Left lung (tissue), 10 donors: ENCODE measurements around the gene DCUN1D2. TPM values are rescaled to one million over a fixed set of nuclear protein-coding genes. Genes with fewer than 3 reads are reported as not detected.

Experiments
- ATAC-seq: fragments of 200-7000 bp; cut with Tn5 transposase; one replicate; pipeline ENCODE4 v1.9.1; 2020; ENCODE audit warnings: moderate library complexity
- DNase-seq, 4 donors: peaks; one replicate each; pipeline ENCODE4 v3.0.0-alpha.2; 2013 to 2020
- H3K27ac ChIP-seq, 2 donors: fragments of 200-600 bp; sonication (generic) in 1 of 2; one replicate each; pipeline versions ENCODE4 v1.5.0 to v1.8.0; 2020 to 2021
- H3K27me3 ChIP-seq, 2 donors: fragments of 200-600 bp; sonication (generic) in 1 of 2; one replicate each; pipeline versions ENCODE4 v1.5.0 to v1.8.0; 2020 to 2021
- H3K36me3 ChIP-seq, 2 donors: fragments of 200-600 bp; sonication (generic) in 1 of 2; one replicate each; pipeline versions ENCODE4 v1.5.0 to v1.8.0; 2020 to 2021
- H3K4me1 ChIP-seq, 2 donors: fragments of 200-600 bp; one replicate each; pipeline ENCODE4 v1.8.0; 2021
- H3K4me3 ChIP-seq, 2 donors: fragments of 200-600 bp; sonication (generic) in 1 of 2; one replicate each; pipeline versions ENCODE4 v1.5.0 to v1.8.0; 2020 to 2021; ENCODE audit warnings: mild to moderate bottlenecking in 1 of 2
- H3K9me3 ChIP-seq, 2 donors: fragments of 200-600 bp; sonication (generic) in 1 of 2; one replicate each; pipeline versions ENCODE4 v1.5.0 to v1.8.0; 2020 to 2021
- CTCF ChIP-seq, 2 donors: fragments of 200-600 bp; sonication (generic) in 1 of 2; IDR thresholded peaks; one replicate each; pipeline versions ENCODE4 v1.5.0 to v1.8.0; 2021; ENCODE audit warnings: antibody characterized with exemption in 2 of 2
- intact Hi-C, 2 donors: fragments of 100-400 bp; cut with DNase I; formaldehyde crosslinking; loops; one replicate each; pipeline versions ENCODE4 v1.11.2 to v1.14.2; 2022
- polyA plus RNA-seq, 6 donors: library from polyadenylated mRNA; unstranded; fragments of 120-200 nt; gene quantifications; one replicate each; pipeline ENCODE4 v1.2.1, GENCODE V29; 2013; ENCODE audit not compliant: insufficient read length in 6 of 6
- total RNA-seq, 2 donors: library from RNA; stranded (reverse); fragmentation: NEBNext Ultra II Directional; extraction: Animal tissue kit (Norgen Biotek cat#: 25700); gene quantifications; one replicate each; pipeline ENCODE4 v1.2.1, GENCODE V29; 2021
- donor health status: DM: no; HTN: yes; CAD: no.
- donor health status: DM: no; HTN: no; CAD: no.

DCUN1D2 gene
- total and polyA plus RNA-seq, 8 donors = 10.3 to 26.3 (median 19.2) TPM

GRCh38 chr13:113519556-113519955 is 29.0 kb upstream of the DCUN1D2 start:
- Histone ChIP-seq H3K4me1 (no peaks in the 10 kb centered on the region), H3K9me3 (no peaks in the 10 kb centered on the region), H3K4me3 (no peak overlapping the region), H3K27ac (no peak overlapping the region), H3K27me3 (no peaks in the 10 kb centered on the region), H3K36me3 (peaks cover 0 to 74% of the 10 kb centered on the region in 2 donors)
- TF ChIP-seq CTCF (IDR thresholded peaks at IDR 0.05) = no peak
- ATAC-seq = no peak
- DNase-seq = no peak
- intact Hi-C loops = no loop called here

- H3K27me3 ChIP-seq = no peaks in the 10 kb centered on the region
- DNase-seq (no peak), ATAC-seq (no peak)
- no peak for TF ChIP-seq CTCF (IDR thresholded peaks at IDR 0.05)
- H3K27ac ChIP-seq = no peak overlapping the region
- intact Hi-C loops = no loop called here
- H3K36me3 ChIP-seq = peaks cover 0 to 77% of the 10 kb centered on the region in 2 donors
- no peak overlapping the region for H3K4me3 ChIP-seq
- H3K4me1 ChIP-seq = no peaks in the 10 kb centered on the region
- H3K9me3 ChIP-seq = no peaks in the 10 kb centered on the region
Measured at GRCh38 chr13:113518076-113518803, 27.7 kb upstream of the DCUN1D2 start.

GRCh38 chr13:113514847-113515246 is 24.3 kb upstream of the DCUN1D2 start:
- Histone ChIP-seq H3K4me1 (no peaks in the 10 kb centered on the region), H3K4me3 (no peak overlapping the region), H3K27me3 (no peaks in the 10 kb centered on the region), H3K27ac (no peak overlapping the region), H3K36me3 (peaks cover 0 to 75% of the 10 kb centered on the region in 2 donors), H3K9me3 (no peaks in the 10 kb centered on the region)
- no peak for ATAC-seq
- no peak for DNase-seq
- no peak for TF ChIP-seq CTCF (IDR thresholded peaks at IDR 0.05)
- intact Hi-C loops = no loop called here

GRCh38 chr13:113513761-113514160 is 23.2 kb upstream of the DCUN1D2 start:
- intact Hi-C loops = no loop called here
- no peaks in the 10 kb centered on the region for H3K27me3 ChIP-seq
- H3K27ac ChIP-seq = no peak overlapping the region
- DNase-seq (no peak), ATAC-seq (no peak)
- peaks cover 0 to 75% of the 10 kb centered on the region in 2 donors for H3K36me3 ChIP-seq
- no peak for TF ChIP-seq CTCF (IDR thresholded peaks at IDR 0.05)
- no peak overlapping the region for H3K4me3 ChIP-seq
- H3K4me1 ChIP-seq = no peaks in the 10 kb centered on the region
- no peaks in the 10 kb centered on the region for H3K9me3 ChIP-seq

- intact Hi-C loops = no loop called here
- H3K9me3 ChIP-seq = no peaks in the 10 kb centered on the region
- H3K4me1 ChIP-seq = peaks cover 0 to 18% of the 10 kb centered on the region in 2 donors
- no peak overlapping the region for H3K27ac ChIP-seq
- peaks cover 0 to 76% of the 10 kb centered on the region in 2 donors for H3K36me3 ChIP-seq
- TF ChIP-seq CTCF (IDR thresholded peaks at IDR 0.05) = no peak
- ATAC-seq (no peak), DNase-seq (no peak)
- no peaks in the 10 kb centered on the region for H3K27me3 ChIP-seq
- no peak overlapping the region for H3K4me3 ChIP-seq
Measured at GRCh38 chr13:113511361-113511760, 20.9 kb upstream of the DCUN1D2 start.
